GM04503 (cell line): Measurements from ENCODE around the gene SMLR1.

ENCODE experiments used
- DNase-seq: peaks from one replicate; pipeline ENCODE4 v3.0.0-alpha.2; 2012; ENCODE audit warnings: low read depth

The SMLR1 gene

GRCh38 chr6:130851026-130851425 is 23.8 kb downstream of the SMLR1 start:
- DNase-seq = no peak

GRCh38 chr6:130852844-130853554 is 25.8 kb downstream of the SMLR1 start:
- no peak for DNase-seq

- DNase-seq = peak; percentile 28
Observed at GRCh38 chr6:130853555-130854183, 26.5 kb downstream of the SMLR1 start.

GRCh38 chr6:130858054-130858453 is 30.8 kb downstream of the SMLR1 start:
- no peak for DNase-seq

GRCh38 chr6:130858498-130859160 is 31.4 kb downstream of the SMLR1 start:
- DNase-seq = no peak

GRCh38 chr6:130859161-130859867 is 32.1 kb downstream of the SMLR1 start:
- DNase-seq = no peak

GRCh38 chr6:130862370-130862769 is 35.2 kb downstream of the SMLR1 start:
- DNase-seq = no peak

GRCh38 chr6:130863415-130864230 is 36.4 kb downstream of the SMLR1 start:
- no peak for DNase-seq

GRCh38 chr6:130864344-130864743 is 37.1 kb downstream of the SMLR1 start:
- DNase-seq = no peak

GRCh38 chr6:130865793-130866192 is 38.6 kb downstream of the SMLR1 start:
- no peak for DNase-seq

- no peak for DNase-seq
Observed at GRCh38 chr6:130869681-130870080, 42.5 kb downstream of the SMLR1 start.

GRCh38 chr6:130870179-130870880 is 43.1 kb downstream of the SMLR1 start:
- DNase-seq = no peak

- no peak for DNase-seq
Observed at GRCh38 chr6:130872250-130873095, 45.3 kb downstream of the SMLR1 start.

GRCh38 chr6:130873746-130874145 is 46.5 kb downstream of the SMLR1 start:
- DNase-seq = no peak

- DNase-seq = no peak
Observed at GRCh38 chr6:130879826-130880225, 52.6 kb downstream of the SMLR1 start.

- no peak for DNase-seq
Observed at GRCh38 chr6:130882370-130882769, 55.2 kb downstream of the SMLR1 start.

GRCh38 chr6:130885392-130886192 is 58.4 kb downstream of the SMLR1 start:
- DNase-seq = no peak
